ENCODE results near the gene PRELP.

The PRELP gene

DNA sequence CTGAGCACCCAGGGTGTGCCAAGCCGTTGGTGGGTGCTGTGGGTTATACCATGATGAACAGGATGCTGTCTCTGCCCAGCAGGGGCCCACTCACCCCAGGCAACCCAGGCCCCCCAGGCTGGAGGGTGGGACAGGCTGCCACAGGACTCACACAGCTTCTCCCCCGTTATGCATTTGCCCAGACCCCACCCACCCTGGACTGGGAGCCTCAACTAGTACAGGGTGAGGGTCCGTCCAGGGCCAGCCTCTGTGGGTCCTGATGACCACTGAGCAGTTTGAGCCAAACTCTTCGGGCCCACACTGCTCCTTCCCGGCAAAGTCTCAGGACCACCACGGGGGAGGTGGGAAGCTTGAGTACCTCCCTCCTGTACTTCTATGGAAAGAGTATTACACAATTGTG lies 3.8 kb upstream of the PRELP start:
- TF ChIP-seq FOXM1 (IDR thresholded peaks at IDR 0.05; ENCODE audit: borderline replicate concordance, low read depth) (no peak), YY1 (IDR thresholded peaks at IDR 0.05; ENCODE audit: low read depth) (no peak), USF1 (IDR thresholded peaks at IDR 0.05) (no peak), TAF1 (IDR thresholded peaks at IDR 0.05; ENCODE audit: low read depth) (no peak), CEBPB (IDR thresholded peaks at IDR 0.05) (no peak), CREB1 (IDR thresholded peaks at IDR 0.05; ENCODE audit: low read depth) (no peak), TCF12 (IDR thresholded peaks at IDR 0.05; ENCODE audit: low read depth) (no peak), RAD21 (IDR thresholded peaks at IDR 0.05; ENCODE audit: low read depth) (no peak), EP300 (IDR thresholded peaks at IDR 0.05; ENCODE audit: borderline replicate concordance) (no peak), REST (IDR thresholded peaks at IDR 0.05; ENCODE audit: low read depth) (no peak), NFIC (IDR thresholded peaks at IDR 0.05) (no peak), TEAD4 (IDR thresholded peaks at IDR 0.05) (no peak), ZBTB7A (IDR thresholded peaks at IDR 0.05; ENCODE audit: low read depth) (no peak), EGR1 (IDR thresholded peaks at IDR 0.05) (no peak)
- TF ChIP-seq, protein P1, sequence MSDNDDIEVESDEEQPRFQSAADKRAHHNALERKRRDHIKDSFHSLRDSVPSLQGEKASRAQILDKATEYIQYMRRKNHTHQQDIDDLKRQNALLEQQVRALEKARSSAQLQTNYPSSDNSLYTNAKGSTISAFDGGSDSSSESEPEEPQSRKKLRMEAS (IDR thresholded peaks at IDR 0.05): no peak

- no peak for TF ChIP-seq TEAD4 (IDR thresholded peaks at IDR 0.05)
- no peak for TF ChIP-seq NFIC (IDR thresholded peaks at IDR 0.05)
- TF ChIP-seq TCF12 (IDR thresholded peaks at IDR 0.05; ENCODE audit: low read depth): no peak
- TF ChIP-seq YY1 (IDR thresholded peaks at IDR 0.05; ENCODE audit: low read depth): no peak
- TF ChIP-seq USF1 (IDR thresholded peaks at IDR 0.05): no peak
- TF ChIP-seq CEBPB (IDR thresholded peaks at IDR 0.05): no peak
- TF ChIP-seq EP300 (IDR thresholded peaks at IDR 0.05; ENCODE audit: borderline replicate concordance): no peak
- TF ChIP-seq REST (IDR thresholded peaks at IDR 0.05; ENCODE audit: low read depth): no peak
- no peak for TF ChIP-seq EGR1 (IDR thresholded peaks at IDR 0.05)
- TF ChIP-seq, protein P1 (IDR thresholded peaks at IDR 0.05): no peak
- TF ChIP-seq CREB1 (IDR thresholded peaks at IDR 0.05; ENCODE audit: low read depth): no peak
- no peak for TF ChIP-seq ZBTB7A (IDR thresholded peaks at IDR 0.05; ENCODE audit: low read depth)
- TF ChIP-seq RAD21 (IDR thresholded peaks at IDR 0.05; ENCODE audit: low read depth): no peak
- no peak for TF ChIP-seq FOXM1 (IDR thresholded peaks at IDR 0.05; ENCODE audit: borderline replicate concordance, low read depth)
- TF ChIP-seq TAF1 (IDR thresholded peaks at IDR 0.05; ENCODE audit: low read depth): no peak
Measured at GRCh38 chr1:203473281-203473680, 2.3 kb upstream of the PRELP start.

GRCh38 chr1:203473781-203474305 lies 1.8 kb upstream of the PRELP start:
- TF ChIP-seq TCF12 (IDR thresholded peaks at IDR 0.05; ENCODE audit: low read depth) (no peak), TEAD4 (IDR thresholded peaks at IDR 0.05) (no peak), EP300 (IDR thresholded peaks at IDR 0.05; ENCODE audit: borderline replicate concordance) (no peak)
- TF ChIP-seq, protein P1 (IDR thresholded peaks at IDR 0.05): no peak

- TF ChIP-seq ZBTB7A (IDR thresholded peaks at IDR 0.05; ENCODE audit: low read depth): no peak
- no peak for TF ChIP-seq NFIC (IDR thresholded peaks at IDR 0.05)
- TF ChIP-seq RAD21 (IDR thresholded peaks at IDR 0.05; ENCODE audit: low read depth): no peak
- TF ChIP-seq REST (IDR thresholded peaks at IDR 0.05; ENCODE audit: low read depth): no peak
- TF ChIP-seq EP300 (IDR thresholded peaks at IDR 0.05; ENCODE audit: borderline replicate concordance): no peak
- TF ChIP-seq TAF1 (IDR thresholded peaks at IDR 0.05; ENCODE audit: low read depth): no peak
- TF ChIP-seq CREB1 (IDR thresholded peaks at IDR 0.05; ENCODE audit: low read depth): no peak
- no peak for TF ChIP-seq USF1 (IDR thresholded peaks at IDR 0.05)
- TF ChIP-seq EGR1 (IDR thresholded peaks at IDR 0.05): no peak
- no peak for TF ChIP-seq TCF12 (IDR thresholded peaks at IDR 0.05; ENCODE audit: low read depth)
- no peak for TF ChIP-seq FOXM1 (IDR thresholded peaks at IDR 0.05; ENCODE audit: borderline replicate concordance, low read depth)
- TF ChIP-seq YY1 (IDR thresholded peaks at IDR 0.05; ENCODE audit: low read depth): no peak
- TF ChIP-seq, protein P1 (IDR thresholded peaks at IDR 0.05): no peak
- TF ChIP-seq CEBPB (IDR thresholded peaks at IDR 0.05): no peak
- no peak for TF ChIP-seq TEAD4 (IDR thresholded peaks at IDR 0.05)
Measured at GRCh38 chr1:203476216-203476814, 709 bp downstream of the PRELP start.

Data from Ishikawa (cell line).